ENCODE data around the gene PCARE.

DNA sequence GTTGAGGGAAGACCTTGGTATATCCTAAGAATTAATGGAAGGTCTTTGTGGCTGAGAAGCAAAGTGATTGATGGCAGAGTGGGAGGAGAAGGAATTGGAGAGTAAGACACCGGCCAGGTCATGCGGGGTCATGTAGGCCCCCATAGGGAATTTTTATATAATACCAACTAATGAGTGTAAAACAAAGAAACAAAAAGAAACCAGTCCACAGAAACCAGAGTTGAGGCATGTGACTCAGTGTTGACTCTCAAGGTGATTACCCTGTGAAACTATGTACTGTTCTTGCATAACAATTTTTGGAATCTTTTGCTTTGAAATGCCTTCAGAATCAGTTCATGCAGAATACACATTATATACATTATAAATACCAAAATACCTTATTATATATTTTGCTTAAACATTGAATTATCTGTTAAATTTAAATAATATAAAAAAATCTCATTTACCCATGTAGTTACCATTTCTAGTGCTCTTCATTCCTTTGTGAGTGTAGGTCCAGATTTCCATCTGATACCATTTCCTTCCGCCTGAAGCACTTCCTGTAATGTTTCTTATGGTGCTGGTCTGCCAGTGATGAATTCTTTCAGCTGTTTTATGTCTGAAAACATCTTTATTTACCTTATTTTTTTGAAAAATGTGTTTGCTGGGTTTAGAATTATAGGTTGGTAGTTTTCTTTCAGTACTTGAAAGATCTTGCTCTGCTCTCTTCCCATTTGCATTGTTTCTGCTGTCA is 49.5 kb upstream of the PCARE start:
- TF ChIP-seq, protein P1, sequence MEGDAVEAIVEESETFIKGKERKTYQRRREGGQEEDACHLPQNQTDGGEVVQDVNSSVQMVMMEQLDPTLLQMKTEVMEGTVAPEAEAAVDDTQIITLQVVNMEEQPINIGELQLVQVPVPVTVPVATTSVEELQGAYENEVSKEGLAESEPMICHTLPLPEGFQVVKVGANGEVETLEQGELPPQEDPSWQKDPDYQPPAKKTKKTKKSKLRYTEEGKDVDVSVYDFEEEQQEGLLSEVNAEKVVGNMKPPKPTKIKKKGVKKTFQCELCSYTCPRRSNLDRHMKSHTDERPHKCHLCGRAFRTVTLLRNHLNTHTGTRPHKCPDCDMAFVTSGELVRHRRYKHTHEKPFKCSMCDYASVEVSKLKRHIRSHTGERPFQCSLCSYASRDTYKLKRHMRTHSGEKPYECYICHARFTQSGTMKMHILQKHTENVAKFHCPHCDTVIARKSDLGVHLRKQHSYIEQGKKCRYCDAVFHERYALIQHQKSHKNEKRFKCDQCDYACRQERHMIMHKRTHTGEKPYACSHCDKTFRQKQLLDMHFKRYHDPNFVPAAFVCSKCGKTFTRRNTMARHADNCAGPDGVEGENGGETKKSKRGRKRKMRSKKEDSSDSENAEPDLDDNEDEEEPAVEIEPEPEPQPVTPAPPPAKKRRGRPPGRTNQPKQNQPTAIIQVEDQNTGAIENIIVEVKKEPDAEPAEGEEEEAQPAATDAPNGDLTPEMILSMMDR (IDR thresholded peaks at IDR 0.05): no peak
- no peak for TF ChIP-seq POLR2A (IDR thresholded peaks at IDR 0.05)
